Activated CD4-positive, CD25-positive, alpha-beta regulatory T cell (primary cell): ENCODE measurements around the gene SEMA3C.

Source experiments
- DNase-seq, 4 experiments: peaks; one replicate each; lab custom pipeline; 2025; lab: John Stamatoyannopoulos, UW

Gene SEMA3C

DNA sequence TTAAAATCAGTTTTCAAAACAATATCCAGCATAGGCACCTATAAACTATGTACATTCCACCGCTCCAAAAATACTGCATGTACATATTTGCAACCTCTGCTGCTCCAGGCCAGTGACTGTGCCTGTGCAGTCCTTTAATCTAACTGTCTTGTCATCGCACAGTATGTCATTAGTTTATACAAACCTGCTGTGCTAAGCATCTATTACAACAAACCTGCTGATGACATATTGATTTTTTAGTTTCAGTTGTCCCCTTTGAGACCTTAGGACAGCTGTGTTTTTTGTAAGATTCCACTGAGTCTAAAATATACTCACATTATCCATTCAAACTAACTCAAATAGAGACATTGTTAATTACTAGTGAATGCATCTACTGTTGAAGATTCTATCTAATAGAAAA is 33.1 kb downstream of the SEMA3C start:
- no peak for DNase-seq

DNA sequence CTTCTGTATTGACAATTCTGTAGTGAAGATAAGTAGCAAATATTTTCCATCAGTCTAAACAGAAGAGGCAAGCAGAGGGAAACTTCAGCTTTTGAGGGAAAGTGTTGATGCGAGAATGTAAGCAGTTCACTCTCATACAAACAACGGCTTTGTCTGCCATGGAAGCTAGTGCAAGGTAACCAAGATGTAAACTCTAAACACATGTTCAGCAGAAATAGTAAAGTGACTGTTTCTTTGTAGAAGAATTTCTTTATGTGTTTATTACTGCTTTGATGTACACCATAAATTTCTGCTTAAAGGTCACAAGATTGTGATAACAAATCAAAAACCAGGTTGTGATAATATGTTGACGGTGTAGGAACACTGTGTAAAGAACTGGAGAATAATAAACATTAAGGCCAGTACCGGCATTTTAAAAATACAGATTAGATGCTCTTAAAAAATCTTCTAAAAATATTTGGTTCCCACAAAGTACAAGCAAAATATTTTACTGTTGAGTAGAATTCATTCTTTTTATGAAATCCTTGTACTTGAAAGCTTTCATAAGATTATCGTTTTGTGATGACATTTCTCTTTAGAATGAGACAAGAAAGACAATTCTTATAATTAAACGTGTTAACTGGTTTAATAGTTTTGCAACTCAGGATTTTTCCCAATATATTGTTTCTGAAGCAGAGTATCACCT is 34.2 kb downstream of the SEMA3C start:
- DNase-seq: no peak

DNA sequence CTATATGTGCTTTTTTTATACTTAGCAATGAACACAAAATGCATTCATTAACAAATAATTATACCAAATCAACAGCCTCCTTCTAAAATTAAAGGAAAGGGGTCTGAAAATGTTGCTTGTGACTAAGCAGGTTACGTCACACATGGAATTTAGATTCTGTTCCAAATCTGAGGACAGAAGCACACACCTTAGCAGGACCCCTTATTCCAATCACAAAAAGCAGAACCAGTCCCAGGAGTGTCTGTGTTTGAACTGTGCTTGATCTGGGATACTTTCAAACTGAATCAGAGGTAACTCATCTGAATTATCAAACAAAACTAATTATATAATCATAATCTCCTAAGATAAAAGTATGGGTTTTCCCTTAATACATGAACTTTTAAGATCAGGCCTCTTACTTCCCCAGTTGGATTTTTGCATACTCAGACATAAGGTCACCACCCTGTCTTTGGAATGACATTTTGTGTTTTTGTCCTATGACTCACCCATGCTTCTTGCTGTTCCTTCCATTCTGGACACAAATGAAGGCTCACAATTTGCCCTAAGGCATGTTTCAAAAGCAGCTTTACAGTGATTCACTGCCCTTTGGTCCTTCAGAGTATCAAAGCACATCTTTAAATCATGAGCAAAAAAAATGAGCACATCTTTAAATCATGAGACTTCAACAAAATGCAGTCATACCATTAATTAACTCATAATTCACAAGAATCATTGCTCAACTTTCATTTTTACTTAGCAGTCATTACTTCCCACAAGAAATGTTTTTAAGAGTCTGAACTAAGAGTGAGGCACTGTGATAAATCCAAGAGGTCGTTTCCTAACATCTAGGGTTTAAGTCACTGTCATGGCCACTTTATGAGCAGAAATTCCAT is 35.5 kb downstream of the SEMA3C start:
- no peak for DNase-seq

DNA sequence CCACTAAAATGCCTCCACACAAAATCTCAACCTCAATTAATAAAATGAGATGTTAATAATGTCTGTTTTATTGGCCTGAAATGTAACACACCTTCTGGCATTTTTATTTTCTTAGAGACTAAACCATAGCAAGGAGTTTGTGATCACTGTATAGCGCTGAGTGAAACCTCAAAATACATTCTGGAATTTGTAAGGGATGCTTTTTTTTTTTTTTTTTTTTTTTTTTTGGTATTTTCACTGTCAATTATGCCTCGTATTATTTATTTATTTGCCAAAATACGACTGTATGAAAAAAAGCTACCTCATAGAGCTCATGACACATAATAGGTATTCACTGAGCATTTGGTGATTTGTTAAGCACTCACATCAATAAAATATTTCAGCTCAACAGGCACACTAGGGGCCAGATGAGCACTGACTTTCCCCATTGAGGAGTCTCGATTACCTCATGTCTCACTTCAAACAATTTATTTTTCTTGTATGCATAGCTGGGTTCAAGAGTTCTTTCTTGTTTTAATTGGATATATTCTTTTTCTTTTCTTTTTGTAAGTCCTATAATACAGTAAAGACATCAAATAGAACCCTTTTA is 36.5 kb downstream of the SEMA3C start:
- DNase-seq: no peak

DNA sequence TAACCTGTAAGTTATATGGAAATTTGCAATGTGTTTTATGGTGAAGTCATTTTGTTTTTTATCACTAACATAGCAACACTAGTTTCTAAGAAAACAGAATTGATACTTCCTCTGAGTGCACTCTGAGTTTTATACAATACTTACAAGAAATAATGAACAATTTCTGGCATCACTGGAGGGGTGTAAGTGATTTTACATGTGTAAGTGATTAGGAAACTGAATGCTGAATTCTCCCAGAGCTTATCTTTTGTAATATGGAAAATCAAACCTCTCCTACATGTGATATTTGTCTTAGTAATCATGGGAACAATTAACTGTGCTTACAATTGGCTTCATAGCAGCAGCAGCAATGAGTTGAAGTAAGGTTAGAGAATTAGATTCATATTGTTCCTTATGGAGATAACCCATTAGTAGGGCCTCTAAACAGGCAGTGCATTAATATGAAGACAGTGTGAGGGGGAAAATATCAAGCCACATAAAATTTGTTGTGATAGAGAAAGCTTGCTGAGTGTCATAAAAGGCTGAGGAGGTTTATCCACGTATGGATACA is 37.4 kb downstream of the SEMA3C start:
- no peak for DNase-seq

DNA sequence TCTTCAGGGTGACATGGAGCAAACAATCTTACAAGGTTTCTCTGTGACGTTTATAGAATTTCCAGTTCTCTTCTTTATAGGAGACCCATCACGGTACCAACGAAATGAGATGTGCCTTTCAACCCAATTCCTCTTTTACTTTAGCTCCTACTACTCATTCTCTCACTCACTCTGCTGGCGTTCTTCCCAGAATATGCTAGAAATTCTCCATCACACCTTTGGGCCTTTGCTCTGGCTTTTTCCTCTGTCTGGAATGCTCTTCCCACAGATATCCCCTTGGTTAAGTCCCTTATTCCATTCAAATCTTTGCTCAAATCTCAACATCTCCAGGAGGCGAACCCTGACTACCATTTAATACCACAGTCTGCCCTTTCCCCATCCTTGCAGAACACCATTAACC is 39.0 kb downstream of the SEMA3C start:
- no peak for DNase-seq

DNA sequence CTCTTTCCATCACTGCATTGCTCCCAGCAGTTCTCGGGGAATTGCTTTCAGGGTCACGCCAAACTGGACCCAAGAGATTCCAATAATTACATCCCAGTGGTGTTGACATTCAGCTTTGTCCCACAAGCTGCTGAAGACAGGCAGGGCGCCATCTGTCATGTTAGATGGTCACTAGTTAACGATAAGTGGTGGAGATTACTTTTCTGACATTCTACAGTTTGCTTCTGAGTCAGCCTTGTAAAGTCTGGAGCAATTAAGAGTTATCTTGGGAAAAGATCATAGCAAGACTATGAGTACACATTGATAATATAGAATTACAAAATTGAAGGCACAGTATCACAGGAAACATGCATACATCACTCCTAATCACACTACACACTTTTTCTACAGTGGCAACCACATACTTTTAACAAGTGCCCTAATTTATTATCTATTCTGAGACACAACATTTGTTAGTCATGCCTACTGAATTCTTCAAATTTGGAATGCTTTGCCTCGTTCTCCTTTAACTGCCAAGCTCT is 41.9 kb downstream of the SEMA3C start:
- DNase-seq: no peak

DNA sequence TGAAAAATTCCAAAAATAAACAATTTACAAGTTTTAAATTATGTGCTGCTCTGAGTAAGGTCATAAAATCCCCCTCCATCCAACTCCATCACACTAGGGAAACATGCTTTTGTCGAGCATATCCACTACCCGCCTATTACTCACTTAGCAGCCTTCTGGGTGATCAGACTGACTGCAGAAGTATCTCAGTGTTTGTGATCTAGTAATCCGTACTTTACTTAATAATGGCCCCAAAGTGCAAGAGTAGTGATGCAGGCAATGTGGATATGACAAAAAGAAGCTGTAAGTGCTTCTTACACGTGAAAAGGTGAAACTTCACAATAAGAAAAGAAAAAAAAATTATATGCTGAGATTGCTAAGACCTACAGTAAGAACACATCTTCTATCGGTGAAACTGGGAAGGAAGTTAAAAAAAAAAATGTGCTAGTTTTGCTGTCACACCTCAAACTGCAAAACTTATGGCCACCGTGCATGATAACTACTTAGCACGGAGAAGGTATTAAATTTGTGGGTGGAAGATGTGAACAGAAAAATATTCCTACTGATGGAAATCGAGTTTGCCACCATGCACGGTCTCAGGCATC is 43.2 kb downstream of the SEMA3C start:
- no peak for DNase-seq

DNA sequence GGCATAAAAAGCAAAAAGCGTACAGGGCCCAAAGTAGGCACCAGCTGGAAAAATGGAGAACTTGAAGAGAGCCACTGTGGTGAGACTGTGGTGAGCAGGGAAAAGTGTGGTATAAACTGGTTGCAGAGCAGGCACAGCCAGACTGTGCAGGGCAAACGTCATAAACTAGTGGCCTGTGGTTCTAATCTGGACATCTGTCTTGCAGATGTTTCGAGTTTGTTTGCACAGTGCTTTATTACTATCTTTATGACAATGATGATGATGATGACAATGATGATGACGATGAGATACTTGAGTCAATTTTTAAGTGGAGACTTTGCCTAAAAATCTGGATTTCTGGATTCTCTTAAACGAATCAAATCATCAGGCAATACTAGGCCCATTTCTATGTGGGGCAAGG is 45.7 kb downstream of the SEMA3C start:
- no peak for DNase-seq

DNA sequence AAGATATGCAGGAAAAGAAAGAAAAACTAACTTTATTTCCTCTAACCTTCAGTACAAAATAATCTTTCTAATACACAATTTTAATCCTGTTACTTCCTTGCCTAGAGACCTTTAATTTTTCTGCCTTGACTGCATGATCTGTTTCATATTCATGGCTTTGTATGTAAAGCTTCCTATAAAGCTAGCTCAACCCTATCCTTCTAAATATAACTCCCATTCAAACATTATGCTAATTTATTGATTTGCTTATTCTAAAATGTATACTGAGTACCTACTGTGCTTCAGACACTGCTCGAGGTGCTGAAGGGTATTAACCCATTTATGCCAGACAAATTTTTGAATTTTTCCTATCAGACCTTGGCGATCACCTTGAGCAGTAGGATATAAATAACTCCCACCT is 47.6 kb downstream of the SEMA3C start:
- DNase-seq: no peak

DNA sequence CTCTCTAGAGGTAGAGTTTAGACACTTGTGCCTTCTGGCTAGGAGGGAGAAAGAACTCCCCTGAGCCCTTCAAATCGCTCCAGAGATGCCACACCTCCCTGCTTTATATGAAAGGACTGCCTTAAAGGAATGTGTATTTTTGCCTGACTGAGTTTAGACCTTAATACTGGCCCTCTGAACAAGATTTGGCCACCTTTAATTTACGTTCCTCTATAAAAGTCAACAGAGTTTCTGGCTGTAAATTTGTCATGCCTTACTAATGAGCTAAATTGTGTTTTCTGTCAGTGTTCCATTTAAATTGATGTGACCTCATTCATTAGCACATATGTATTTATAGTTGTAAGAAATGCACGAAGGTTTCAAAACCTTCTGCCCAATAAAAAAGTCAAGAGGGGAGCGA is 48.0 kb downstream of the SEMA3C start:
- no peak for DNase-seq

DNA sequence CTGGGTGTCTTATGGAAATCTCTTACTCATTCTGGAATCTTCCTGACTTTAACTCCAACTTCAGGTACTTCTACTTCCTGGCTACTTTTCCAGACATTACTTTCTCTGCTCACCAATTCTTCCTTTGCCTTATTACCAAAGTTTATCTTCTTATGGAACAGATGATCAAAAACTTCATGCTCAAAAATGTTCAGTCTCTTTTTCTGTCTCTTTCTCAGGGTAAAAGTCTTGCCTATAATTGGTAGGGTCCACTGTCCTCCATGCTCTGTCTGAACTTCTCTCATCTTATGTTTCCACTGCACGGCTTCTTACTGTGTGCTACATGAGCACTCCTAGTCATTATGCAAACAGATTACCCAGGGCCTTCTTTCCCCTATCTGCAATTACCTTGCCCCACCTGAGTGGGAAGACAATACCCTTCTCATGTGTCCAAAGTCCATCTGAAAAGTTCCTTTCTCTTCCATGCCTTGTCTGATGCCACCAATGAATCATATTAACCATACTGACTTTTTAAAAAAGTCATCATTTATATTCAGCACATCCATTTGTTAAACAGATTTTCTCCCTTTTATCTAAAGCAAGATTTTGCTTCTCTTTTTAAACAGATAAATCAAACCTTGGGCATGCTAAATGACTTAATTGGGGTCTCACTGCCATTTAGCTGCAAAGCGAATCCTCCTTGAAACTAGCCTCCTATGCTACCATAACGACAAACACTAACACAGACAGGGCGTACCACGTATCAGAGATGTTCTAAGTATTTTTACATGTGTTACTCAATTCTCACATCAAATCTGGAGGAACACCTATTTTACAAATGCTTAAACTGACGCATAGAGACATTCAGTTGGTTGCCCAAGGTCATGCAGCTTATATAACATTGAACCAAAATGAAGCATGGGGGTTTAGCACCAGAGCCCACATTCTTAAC is 48.8 kb downstream of the SEMA3C start:
- DNase-seq: no peak

DNA sequence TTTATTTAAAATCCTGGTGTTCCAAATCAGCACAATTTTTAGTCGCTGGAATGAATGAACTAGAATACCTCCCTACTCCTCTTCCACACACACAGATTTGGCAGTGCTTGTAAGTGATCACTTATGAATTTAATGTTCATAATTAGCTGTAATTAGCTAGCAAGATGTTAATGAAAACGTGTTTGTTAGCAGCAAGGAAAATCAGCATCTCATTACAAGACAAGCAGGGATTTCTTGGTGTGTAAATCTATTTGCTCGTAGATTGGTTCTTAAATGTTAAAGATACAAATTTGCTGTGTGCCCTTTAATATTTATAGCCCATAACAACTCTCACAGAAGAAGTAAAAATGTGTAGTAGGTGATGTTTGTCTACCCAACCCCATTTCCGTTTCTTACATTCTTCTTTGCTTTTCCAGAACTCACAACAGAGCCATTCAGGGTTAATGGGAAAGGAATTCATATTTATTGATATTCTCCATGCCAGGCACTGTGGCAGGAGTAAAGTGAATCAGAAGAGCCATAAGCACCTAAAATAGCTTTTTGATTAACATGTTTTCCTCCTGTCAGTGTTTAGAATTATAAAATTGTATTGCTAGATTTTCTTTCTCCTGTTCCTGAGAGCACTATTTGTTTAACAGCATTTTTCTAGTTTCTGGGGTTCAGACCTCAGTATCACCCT is 49.6 kb downstream of the SEMA3C start:
- DNase-seq: no peak

DNA sequence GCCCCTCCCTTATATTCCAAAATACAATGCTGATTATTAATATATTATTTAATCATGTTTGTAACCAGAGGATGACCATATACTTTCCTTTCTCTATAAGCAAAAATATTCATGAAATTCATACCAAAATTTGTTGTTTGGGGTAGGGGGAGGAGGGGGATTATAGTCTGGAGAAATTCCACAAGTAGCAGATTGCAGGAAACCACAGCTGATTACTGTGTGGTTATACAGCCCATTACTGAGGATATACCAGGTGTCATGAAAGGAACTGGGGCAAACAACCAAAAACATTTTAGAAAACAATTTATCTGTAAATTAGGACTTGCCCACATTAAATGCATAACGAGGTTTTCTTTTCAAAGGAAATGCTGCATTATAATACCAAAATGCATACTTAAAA is 50.3 kb downstream of the SEMA3C start:
- no peak for DNase-seq

DNA sequence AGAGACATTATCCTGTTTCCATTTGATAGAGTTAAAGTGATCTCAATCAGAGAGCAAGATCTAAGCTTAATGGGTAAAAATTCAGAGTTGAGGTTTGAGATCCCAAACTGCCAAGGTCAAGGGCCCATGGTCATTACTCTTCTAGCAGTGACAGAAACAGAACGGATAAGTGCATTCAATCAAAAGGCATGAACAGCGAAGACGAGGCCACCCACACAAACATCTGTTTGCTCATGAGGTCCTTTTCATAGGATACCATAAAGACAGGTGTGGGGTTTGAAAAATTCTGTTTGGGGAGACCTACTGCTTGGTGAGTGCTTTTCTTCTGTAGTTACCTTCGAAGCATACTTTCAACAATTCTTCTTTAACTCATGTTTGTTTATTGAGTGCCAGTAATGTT is 58.3 kb downstream of the SEMA3C start:
- DNase-seq: no peak

DNA sequence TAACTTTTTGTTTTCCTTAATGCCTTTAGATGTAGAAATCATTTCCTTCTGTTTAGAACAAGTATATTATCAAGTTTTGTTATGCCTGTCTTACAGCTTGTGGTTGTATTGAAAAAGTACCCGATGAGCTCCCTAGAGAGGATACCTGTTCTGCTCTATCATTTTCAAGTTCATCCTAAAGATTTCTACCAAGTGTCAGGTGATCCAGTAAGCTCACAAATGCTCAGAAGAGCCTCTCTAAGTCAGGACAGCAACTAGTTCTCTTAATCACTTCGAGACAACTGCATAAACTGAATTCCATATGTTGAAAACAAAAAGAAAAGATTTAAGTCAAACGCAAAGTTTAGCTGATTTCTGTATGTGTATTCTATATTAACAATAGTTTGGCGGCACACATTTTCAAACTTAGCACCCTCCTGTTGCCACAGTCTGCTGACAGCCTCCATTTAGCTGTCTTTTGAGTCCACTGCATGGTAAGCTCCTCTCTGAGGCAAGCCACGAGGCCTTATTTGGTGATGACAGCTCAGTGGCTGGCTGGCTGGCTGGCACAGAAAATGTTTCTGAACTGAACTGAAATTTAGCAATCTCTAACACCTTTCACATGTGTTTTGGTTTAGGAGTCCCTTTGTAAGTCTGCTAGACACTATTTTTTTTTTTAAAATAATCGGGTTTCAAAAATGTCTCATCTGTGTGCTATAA is 59.4 kb downstream of the SEMA3C start:
- DNase-seq: no peak

DNA sequence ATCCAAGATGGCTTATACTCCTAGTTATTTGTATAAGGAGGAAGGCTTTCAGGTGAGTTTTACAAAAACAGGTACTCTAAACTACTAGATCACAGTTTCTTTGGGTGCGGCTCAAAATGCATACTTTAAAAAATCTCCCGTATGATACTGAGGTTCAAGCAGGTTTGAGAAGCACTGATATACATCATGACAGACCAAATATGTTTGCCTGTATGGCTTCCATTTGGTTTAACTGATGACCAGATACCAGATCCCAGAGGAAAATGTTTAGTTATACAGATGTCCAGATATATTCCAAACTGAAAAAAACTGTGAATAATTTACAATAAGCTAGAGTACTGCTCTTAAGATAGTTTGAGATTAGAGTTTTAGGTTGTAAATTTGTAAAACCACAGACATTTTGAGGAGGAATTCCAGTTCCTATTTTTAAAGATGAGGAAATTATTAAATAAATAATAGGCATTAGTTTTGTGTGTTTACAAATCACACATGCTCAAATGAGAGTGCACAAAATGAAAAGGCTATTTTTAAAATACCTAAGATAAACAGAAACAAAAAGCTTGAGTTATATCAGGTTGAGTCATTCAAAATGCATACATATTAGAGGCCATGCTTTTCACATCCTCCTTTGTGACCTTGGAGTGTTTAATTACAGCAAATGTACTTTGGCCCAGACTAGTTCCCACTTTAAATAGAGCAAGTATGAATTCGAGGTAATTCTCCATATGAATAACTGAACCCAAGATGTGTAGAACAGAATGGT is 60.5 kb downstream of the SEMA3C start:
- no peak for DNase-seq

DNA sequence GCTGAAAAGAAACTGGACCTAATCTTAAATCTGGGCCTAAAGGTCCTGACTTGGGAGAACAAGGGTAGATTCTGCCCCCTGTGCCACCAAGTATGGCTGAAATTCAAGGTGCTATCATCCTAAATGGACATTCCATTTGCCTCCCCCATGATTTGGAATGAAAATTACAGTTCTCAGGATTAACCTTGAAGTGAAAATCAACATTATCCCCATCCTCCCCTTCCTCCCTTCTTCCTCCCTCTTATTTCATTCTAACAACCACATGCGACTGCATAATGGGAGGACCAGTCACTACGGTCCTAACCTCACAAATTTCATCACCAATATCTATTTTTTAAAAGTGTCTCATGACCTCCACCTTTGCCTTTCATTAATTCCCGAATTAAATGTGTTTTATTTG is 62.1 kb downstream of the SEMA3C start:
- no peak for DNase-seq

DNA sequence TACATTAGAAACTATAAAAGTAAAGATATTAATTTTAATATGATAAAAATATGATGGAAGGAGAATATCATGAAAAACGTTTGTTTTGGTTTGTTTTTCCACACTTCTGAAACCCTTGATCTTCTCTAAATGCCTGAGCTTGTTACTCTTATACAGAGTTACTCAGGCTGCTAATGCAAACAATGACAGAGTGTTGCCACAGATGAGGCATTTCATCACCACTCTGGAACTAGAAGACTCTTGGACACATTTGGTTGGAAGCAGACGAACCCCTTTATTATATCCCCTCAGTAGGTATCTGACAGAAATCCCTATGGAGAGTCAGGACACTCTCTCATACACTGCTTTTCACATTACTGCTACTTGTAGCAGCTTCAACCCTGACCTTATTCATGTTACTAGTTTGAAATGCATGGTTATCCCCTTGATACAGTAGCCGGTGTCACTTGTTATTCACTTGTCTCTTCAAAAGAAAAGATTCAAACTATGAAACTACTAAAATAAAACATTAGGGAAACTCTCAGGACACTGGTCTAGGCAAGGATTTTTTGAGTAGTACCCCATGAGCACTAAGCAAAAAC is 66.9 kb downstream of the SEMA3C start:
- no peak for DNase-seq
